ENCODE measurements around the gene AKAP13. TPM values are rescaled to one million over a fixed set of nuclear protein-coding genes. Genes with fewer than 3 reads are reported as not detected.

AKAP13 gene
- total RNA-seq, 1 experiment from 2014 or later: 49.6 TPM

DNA sequence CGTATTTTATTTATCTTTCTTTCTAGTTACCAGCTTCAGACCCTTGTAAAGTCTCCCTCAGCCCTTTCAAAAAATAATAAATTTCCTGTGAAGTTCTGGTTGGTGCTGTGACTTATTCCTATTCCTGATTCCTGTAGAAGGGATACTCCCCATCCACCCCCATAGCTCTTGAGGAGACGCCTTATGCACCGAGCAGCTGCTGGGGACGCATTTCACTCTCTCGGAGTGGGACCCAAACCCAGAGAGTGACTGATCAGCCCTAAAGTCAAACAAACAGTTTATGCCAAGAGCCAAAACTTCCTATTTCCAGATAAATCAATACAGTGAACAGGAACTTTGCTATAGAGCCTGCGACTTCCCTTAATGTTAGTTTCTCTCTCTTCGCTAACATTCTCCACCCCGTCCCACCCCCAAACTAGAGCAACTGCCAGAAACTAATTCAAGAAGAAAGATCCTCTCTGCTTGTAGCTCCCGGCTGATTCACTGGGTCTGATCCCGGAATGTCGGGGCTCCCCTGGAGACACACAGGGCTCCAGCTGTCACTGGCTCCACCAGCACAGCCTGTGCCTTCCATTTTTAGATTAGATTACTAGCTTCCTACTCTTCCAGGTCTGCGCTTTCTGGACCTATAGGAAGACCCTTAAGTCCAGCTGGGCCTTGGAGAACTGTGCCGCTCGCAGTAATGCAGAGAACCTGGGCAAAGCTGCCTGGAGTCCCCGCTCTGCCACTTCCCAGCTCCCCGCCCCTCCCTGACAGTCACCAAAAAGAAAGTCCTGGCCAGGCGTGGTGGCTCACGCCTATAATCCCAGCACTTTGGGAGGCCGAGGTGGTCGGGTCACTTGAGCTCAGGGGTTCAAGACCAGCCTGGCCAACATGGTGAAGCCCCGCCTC is 369.1 kb downstream of the AKAP13 start:
- CTCF ChIA-PET: no interaction called here
- H3K36me3 ChIP-seq (ENCODE audit: control insufficient read depth, insufficient read depth, low read length): peaks cover 2% of the 10 kb centered on the region; the same call in 1 of the 2 replicates
- H3K4me3 Mint-ChIP-seq (ENCODE audit: unreplicated experiment): no peak overlapping the region
- no peak overlapping the region for H3K27ac Mint-ChIP-seq (ENCODE audit: unreplicated experiment)
- peaks cover 84% of the 10 kb centered on the region for H3K36me3 Mint-ChIP-seq (ENCODE audit: insufficient read depth, unreplicated experiment)
- intact Hi-C loops (cut with micrococcal nuclease; ENCODE audit: unreplicated experiment): no loop called here
- no peaks in the 10 kb centered on the region for H3K27me3 Mint-ChIP-seq (ENCODE audit: insufficient read depth, unreplicated experiment)
- BruUV-seq (replicated peaks): no TSS peak
- no peaks in the 10 kb centered on the region for H3K4me1 Mint-ChIP-seq (ENCODE audit: low read depth, unreplicated experiment)
- H3K4me3 ChIP-seq (ENCODE audit: low read depth, low read length): no peak overlapping the region
- POLR2A ChIA-PET: no interaction called here
- no peak for DNase-seq
- H3K27me3 ChIP-seq (replicated peaks; ENCODE audit: control insufficient read depth, insufficient read depth, low read length): no peaks in the 10 kb centered on the region
- H3K9me3 Mint-ChIP-seq (ENCODE audit: unreplicated experiment): no peaks in the 10 kb centered on the region
- no peaks in the 10 kb centered on the region for H3K4me1 ChIP-seq
- TF ChIP-seq, protein P1, sequence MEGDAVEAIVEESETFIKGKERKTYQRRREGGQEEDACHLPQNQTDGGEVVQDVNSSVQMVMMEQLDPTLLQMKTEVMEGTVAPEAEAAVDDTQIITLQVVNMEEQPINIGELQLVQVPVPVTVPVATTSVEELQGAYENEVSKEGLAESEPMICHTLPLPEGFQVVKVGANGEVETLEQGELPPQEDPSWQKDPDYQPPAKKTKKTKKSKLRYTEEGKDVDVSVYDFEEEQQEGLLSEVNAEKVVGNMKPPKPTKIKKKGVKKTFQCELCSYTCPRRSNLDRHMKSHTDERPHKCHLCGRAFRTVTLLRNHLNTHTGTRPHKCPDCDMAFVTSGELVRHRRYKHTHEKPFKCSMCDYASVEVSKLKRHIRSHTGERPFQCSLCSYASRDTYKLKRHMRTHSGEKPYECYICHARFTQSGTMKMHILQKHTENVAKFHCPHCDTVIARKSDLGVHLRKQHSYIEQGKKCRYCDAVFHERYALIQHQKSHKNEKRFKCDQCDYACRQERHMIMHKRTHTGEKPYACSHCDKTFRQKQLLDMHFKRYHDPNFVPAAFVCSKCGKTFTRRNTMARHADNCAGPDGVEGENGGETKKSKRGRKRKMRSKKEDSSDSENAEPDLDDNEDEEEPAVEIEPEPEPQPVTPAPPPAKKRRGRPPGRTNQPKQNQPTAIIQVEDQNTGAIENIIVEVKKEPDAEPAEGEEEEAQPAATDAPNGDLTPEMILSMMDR (IDR thresholded peaks at IDR 0.05; ENCODE audit: insufficient read depth in 1 of 2, low read depth in 1 of 2, low read length in 1 of 2, severe bottlenecking in 1 of 2, unreplicated experiment in 1 of 2): no peak
- H3K9me3 ChIP-seq: no peaks in the 10 kb centered on the region

DNA sequence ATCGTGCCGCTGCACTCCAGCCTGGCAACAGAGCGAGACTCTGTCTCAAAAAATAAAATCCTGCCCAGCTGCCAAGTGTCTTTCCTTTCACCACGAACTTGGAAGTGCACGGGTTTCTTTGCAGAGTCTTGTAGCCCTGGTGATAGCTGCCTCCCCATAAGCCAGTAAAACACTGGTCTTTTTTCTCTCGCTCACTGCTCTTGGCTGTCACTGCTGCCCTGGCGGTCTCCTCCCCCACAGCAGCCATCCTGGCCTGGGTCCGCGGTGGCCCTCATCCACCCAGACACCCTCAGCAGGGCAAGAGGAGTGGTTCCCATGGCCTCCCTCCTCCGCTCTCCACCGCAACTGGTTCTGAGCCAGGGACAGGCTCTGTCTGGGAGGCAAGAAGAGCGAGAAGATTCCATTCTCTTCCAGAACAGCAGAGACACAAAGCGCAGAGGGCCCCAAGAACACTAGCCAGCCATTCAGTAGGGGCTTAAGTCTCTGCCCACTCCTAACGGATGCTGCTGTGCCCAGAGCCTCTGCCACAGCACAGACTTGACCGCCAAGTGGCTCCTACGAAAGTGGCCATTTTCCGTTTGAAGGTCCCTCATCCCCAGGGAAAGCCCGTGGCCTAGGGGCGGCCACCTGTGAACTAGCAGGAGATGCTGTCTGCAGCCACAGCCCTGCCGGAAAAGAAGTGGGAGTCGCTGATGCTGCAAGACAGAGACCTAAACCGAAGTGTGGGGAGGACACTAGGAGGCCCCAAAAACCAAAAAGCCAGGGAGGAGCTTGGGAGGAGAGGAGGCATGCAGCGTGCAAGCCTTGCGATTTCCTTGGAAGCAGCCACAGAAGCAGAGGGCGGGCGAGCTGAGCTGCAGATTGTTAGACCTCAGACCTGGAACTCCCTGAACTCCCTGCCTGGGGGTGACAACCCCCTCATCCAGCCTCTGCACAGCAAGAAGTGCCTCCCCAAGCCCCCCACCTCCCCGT is 370.2 kb downstream of the AKAP13 start:
- BruUV-seq (replicated peaks): no TSS peak
- TF ChIP-seq, protein P1 (IDR thresholded peaks at IDR 0.05; ENCODE audit: insufficient read depth in 1 of 2, low read depth in 1 of 2, low read length in 1 of 2, severe bottlenecking in 1 of 2, unreplicated experiment in 1 of 2): no peak
- POLR2A ChIA-PET: no interaction called here
- Histone ChIP-seq H3K36me3 (ENCODE audit: control insufficient read depth, insufficient read depth, low read length) (peaks cover 2% of the 10 kb centered on the region; the same call in 1 of the 2 replicates), H3K27me3 (replicated peaks; ENCODE audit: control insufficient read depth, insufficient read depth, low read length) (no peaks in the 10 kb centered on the region), H3K4me1 (no peaks in the 10 kb centered on the region), H3K4me3 (ENCODE audit: low read depth, low read length) (no peak overlapping the region), H3K9me3 (no peaks in the 10 kb centered on the region)
- Mint-ChIP-seq H3K9me3 (ENCODE audit: unreplicated experiment) (no peaks in the 10 kb centered on the region), H3K27me3 (ENCODE audit: insufficient read depth, unreplicated experiment) (no peaks in the 10 kb centered on the region), H3K27ac (ENCODE audit: unreplicated experiment) (no peak overlapping the region), H3K4me1 (ENCODE audit: low read depth, unreplicated experiment) (no peaks in the 10 kb centered on the region), H3K4me3 (ENCODE audit: unreplicated experiment) (no peak overlapping the region), H3K36me3 (ENCODE audit: insufficient read depth, unreplicated experiment) (peaks cover 79% of the 10 kb centered on the region)
- no peak for DNase-seq
- CTCF ChIA-PET: no interaction called here
- intact Hi-C loops (cut with micrococcal nuclease; ENCODE audit: unreplicated experiment): no loop called here
